Measurements from ENCODE around the gene RTRAF. TPM values are rescaled to one million over a fixed set of nuclear protein-coding genes. Genes with fewer than 3 reads are reported as not detected.
A peak's percentile ranks its signal among the peaks of the same experiment; 100 is the strongest.

RTRAF gene
- total RNA-seq = 108 and 119 TPM in 2 replicates

- H3K27me3 ChIP-seq (ENCODE audit: control insufficient read depth, insufficient read depth, low read length) = no peaks in the 10 kb centered on the region
- H3K4me3 ChIP-seq (ENCODE audit: low read depth, low read length) = peak within 1 kb of the TSS; percentile 90
- peak; percentile 72 for DNase-seq (ENCODE audit: low read depth)
- TF ChIP-seq CTCF (IDR thresholded peaks at IDR 0.05; ENCODE audit: insufficient read depth, low read length, poor library complexity, severe bottlenecking) = no peak
- H3K36me3 ChIP-seq (ENCODE audit: control insufficient read depth, insufficient read depth, low read length) = no peaks in the 10 kb centered on the region
Measured at GRCh38 chr14:51989293-51990234, at the start of gene RTRAF. TSS of gene RTRAF (plus strand) at chr14:51989546. CDS start at chr14:51989640, 94 bp downstream.

GRCh38 chr14:51939755-51940301, 49.5 kb upstream of the RTRAF start:
- DNase-seq (ENCODE audit: low read depth) = no peak
- Histone ChIP-seq H3K36me3 (ENCODE audit: control insufficient read depth, insufficient read depth, low read length) (no peaks in the 10 kb centered on the region), H3K27me3 (ENCODE audit: control insufficient read depth, insufficient read depth, low read length) (no peaks in the 10 kb centered on the region), H3K4me3 (ENCODE audit: low read depth, low read length) (no peak overlapping the region)
- TF ChIP-seq CTCF (IDR thresholded peaks at IDR 0.05; ENCODE audit: insufficient read depth, low read length, poor library complexity, severe bottlenecking) = no peak

DNA sequence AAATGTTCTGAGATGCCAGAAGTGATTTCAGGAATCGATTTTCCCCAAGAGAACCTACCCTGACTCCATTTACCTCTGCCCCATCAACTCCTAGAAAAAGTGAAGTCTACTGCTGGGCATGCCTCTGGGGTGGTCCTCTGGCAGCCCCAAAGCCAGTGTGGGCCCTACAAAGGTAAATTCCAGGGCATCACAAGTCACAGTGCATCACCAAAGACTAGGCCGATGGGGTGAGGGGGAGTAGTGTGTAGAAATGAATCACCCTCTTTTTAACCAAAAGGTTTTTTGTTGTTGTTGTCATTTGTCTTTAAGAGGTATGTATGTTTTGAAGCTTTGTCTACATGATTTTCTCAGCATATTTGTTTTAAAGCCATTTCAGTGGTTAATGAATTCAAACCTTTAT, 46.4 kb upstream of the RTRAF start:
- no peak for DNase-seq (ENCODE audit: low read depth)
- Histone ChIP-seq H3K27me3 (ENCODE audit: control insufficient read depth, insufficient read depth, low read length) (no peaks in the 10 kb centered on the region), H3K4me3 (ENCODE audit: low read depth, low read length) (no peak overlapping the region), H3K36me3 (ENCODE audit: control insufficient read depth, insufficient read depth, low read length) (no peaks in the 10 kb centered on the region)
- no peak for TF ChIP-seq CTCF (IDR thresholded peaks at IDR 0.05; ENCODE audit: insufficient read depth, low read length, poor library complexity, severe bottlenecking)

- Histone ChIP-seq H3K4me3 (ENCODE audit: low read depth, low read length) (no peak overlapping the region), H3K36me3 (ENCODE audit: control insufficient read depth, insufficient read depth, low read length) (no peaks in the 10 kb centered on the region), H3K27me3 (ENCODE audit: control insufficient read depth, insufficient read depth, low read length) (no peaks in the 10 kb centered on the region)
- no peak for TF ChIP-seq CTCF (IDR thresholded peaks at IDR 0.05; ENCODE audit: insufficient read depth, low read length, poor library complexity, severe bottlenecking)
- DNase-seq (ENCODE audit: low read depth) = no peak
Measured at GRCh38 chr14:51950007-51950406, 39.3 kb upstream of the RTRAF start.

DNA sequence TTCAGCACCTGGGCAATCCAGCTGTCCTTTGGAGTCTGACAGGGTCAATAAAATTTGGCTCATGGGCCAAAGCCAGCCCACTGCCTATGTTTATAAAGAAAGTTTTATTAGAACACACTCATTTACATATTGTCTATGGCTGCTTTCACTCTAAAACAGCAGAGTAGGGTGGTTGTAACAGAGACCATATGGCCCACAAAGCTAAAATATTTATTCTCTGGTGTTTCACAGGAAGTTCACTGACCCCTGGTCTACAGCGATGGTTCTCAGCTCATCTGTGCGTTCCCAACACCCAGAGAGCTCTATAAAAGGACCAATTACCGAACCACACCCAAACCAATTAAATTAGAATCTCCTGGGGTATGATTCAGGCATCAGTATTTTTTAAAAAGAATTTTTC, 37.7 kb upstream of the RTRAF start:
- no peak for TF ChIP-seq CTCF (IDR thresholded peaks at IDR 0.05; ENCODE audit: insufficient read depth, low read length, poor library complexity, severe bottlenecking)
- Histone ChIP-seq H3K4me3 (ENCODE audit: low read depth, low read length) (no peak overlapping the region), H3K36me3 (ENCODE audit: control insufficient read depth, insufficient read depth, low read length) (no peaks in the 10 kb centered on the region), H3K27me3 (ENCODE audit: control insufficient read depth, insufficient read depth, low read length) (no peaks in the 10 kb centered on the region)
- no peak for DNase-seq (ENCODE audit: low read depth)

All from kidney epithelial cell (primary cell).